ENCODE measurements around the gene EPN1. TPM values are rescaled to one million over a fixed set of nuclear protein-coding genes. Genes with fewer than 3 reads are reported as not detected.

EPN1 gene
- polyA plus RNA-seq, 1 of the 3 experiments (the other 2 are of a cell fraction), result 134 TPM

DNA sequence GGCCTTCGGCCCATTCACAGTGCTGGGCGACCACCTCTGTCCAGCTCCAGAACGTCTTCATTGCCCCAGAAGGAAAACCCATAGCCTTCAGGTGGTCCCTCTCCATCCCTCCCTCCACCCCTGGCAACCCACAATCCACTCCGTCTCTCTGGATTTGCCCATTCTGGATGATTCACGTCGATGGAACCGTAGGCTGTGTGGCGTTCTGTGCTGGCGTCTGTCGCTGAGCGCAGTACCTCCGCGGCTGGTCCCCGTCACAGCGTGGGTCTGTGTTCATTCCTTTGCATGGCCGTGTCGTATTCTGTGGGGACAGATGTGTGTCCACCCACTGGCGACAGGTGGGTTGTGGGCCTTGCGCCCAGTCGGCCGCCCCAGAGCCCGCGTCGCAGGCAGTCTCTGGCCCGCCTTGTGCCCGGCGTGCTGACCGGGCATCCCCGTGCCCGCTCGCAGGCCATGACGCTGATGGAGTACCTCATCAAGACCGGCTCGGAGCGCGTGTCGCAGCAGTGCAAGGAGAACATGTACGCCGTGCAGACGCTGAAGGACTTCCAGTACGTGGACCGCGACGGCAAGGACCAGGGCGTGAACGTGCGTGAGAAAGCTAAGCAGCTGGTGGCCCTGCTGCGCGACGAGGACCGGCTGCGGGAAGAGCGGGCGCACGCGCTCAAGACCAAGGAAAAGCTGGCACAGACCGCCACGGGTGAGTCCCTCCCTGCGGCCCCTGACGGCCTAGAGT, 10.1 kb downstream of the EPN1 start:
- Histone ChIP-seq H3K4me1 (ENCODE audit: control insufficient read depth in 1 of 2, insufficient read depth in 2 of 2, low read depth in 1 of 2, low read length in 1 of 2) (no peaks in the 10 kb centered on the region), H3K9me3 (no peaks in the 10 kb centered on the region), H3K36me3 (replicated peaks in 1 of 2; ENCODE audit: control insufficient read depth in 1 of 2, insufficient read depth in 2 of 2, low read length in 1 of 2) (peaks cover 16 to 55% of the 10 kb centered on the region in 2 experiments), H3K4me2 (no peak overlapping the region), H3K79me2 (ENCODE audit: insufficient read depth) (peaks cover 57% of the 10 kb centered on the region), H3K27ac (ENCODE audit: low read depth in 2 of 2, low read length in 1 of 2) (no peak overlapping the region), H3K9ac (no peak overlapping the region), H3K9me2 (no peaks in the 10 kb centered on the region), H4K20me1 (ENCODE audit: insufficient read depth) (peaks cover 76% of the 10 kb centered on the region), H3K4me3 (ENCODE audit: low read depth in 2 of 2, low read length in 1 of 2) (no peak overlapping the region), H3F3A (replicated peaks; ENCODE audit: insufficient read depth) (no peaks in the 10 kb centered on the region), H2AFZ (ENCODE audit: low read depth) (no peak overlapping the region), H3K27me3 (ENCODE audit: insufficient read depth) (no peaks in the 10 kb centered on the region)
- DNase-seq, result no peak
- CTCF ChIA-PET, result interaction anchor here (0.7 kb wide), 1 partner anchor 31 kb away, joined by 3 read pairs; the partner anchor contains the start of gene U2AF2
- TF ChIP-seq GATA2 (CRISPR knock-in tag; IDR thresholded peaks at IDR 0.05), result no peak
- TF ChIP-seq RXRA (IDR thresholded peaks at IDR 0.05; ENCODE audit: borderline replicate concordance, low read depth), result no peak
- TF ChIP-seq NRF1 (IDR thresholded peaks at IDR 0.05; ENCODE audit: low read depth, low read length), result no peak
- TF ChIP-seq NFIC (IDR thresholded peaks at IDR 0.05; ENCODE audit: borderline replicate concordance), result no peak
- TF ChIP-seq YY1 (IDR thresholded peaks at IDR 0.05; ENCODE audit: low read depth), result no peak
- TF ChIP-seq FOSL2 (IDR thresholded peaks at IDR 0.05; ENCODE audit: borderline replicate concordance, low read depth), result no peak
- no peak for TF ChIP-seq EZH2phosphoT487 (IDR thresholded peaks at IDR 0.05; ENCODE audit: borderline replicate concordance, low read depth)
- TF ChIP-seq, protein P1, sequence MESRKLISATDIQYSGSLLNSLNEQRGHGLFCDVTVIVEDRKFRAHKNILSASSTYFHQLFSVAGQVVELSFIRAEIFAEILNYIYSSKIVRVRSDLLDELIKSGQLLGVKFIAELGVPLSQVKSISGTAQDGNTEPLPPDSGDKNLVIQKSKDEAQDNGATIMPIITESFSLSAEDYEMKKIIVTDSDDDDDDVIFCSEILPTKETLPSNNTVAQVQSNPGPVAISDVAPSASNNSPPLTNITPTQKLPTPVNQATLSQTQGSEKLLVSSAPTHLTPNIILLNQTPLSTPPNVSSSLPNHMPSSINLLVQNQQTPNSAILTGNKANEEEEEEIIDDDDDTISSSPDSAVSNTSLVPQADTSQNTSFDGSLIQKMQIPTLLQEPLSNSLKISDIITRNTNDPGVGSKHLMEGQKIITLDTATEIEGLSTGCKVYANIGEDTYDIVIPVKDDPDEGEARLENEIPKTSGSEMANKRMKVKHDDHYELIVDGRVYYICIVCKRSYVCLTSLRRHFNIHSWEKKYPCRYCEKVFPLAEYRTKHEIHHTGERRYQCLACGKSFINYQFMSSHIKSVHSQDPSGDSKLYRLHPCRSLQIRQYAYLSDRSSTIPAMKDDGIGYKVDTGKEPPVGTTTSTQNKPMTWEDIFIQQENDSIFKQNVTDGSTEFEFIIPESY (IDR thresholded peaks at IDR 0.05; ENCODE audit: borderline replicate concordance, low read depth), result no peak
- no peak for TF ChIP-seq GABPA (IDR thresholded peaks at IDR 0.05; ENCODE audit: low read depth)
- TF ChIP-seq POLR2AphosphoS5 (IDR thresholded peaks at IDR 0.05; ENCODE audit: low read depth, low read length), result no peak
- TF ChIP-seq MXI1 (IDR thresholded peaks at IDR 0.05; ENCODE audit: low read depth, low read length), result no peak
- TF ChIP-seq, protein P2, sequence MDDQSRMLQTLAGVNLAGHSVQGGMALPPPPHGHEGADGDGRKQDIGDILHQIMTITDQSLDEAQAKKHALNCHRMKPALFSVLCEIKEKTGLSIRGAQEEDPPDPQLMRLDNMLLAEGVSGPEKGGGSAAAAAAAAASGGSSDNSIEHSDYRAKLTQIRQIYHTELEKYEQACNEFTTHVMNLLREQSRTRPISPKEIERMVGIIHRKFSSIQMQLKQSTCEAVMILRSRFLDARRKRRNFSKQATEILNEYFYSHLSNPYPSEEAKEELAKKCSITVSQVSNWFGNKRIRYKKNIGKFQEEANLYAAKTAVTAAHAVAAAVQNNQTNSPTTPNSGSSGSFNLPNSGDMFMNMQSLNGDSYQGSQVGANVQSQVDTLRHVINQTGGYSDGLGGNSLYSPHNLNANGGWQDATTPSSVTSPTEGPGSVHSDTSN (IDR thresholded peaks at IDR 0.05), result no peak
- TF ChIP-seq RFX5 (IDR thresholded peaks at IDR 0.05; ENCODE audit: low read length), result no peak
- TF ChIP-seq, protein P3, sequence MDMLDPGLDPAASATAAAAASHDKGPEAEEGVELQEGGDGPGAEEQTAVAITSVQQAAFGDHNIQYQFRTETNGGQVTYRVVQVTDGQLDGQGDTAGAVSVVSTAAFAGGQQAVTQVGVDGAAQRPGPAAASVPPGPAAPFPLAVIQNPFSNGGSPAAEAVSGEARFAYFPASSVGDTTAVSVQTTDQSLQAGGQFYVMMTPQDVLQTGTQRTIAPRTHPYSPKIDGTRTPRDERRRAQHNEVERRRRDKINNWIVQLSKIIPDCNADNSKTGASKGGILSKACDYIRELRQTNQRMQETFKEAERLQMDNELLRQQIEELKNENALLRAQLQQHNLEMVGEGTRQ (IDR thresholded peaks at IDR 0.05; ENCODE audit: borderline replicate concordance, low read depth, low read length), result no peak
- 97% methylated on average over 46 of the region's 60 CpGs for WGBS (ENCODE audit: low lambda C conversion rate)
- POLR2A ChIA-PET, result no interaction called here

All from SK-N-SH (cell line).